ENCODE results near the gene IFNAR2.

DNA sequence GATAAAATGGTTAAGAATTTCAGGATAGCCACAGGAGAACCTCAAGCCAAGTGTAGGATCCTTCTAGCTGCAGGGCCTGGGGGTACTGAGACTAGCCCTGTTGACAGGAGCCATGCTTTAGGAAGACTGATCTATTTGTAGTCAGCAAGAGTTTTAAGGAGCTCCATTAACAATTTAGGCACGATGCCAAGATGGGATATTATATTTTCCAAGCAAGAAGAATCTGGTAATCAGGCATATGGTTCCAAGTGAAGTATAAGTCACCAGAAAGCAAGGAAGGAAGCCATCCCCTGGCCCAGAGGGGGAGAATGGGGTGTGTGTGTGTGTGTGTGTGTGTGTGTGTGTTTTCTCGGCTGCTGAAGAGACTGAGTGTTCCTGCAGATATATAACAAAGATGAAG, 7.0 kb downstream of the IFNAR2 start:
- no peak for TF ChIP-seq CTCF (IDR thresholded peaks at IDR 0.05; ENCODE audit: poor library complexity)
- no peak for TF ChIP-seq EZH2phosphoT487 (IDR thresholded peaks at IDR 0.05; ENCODE audit: low read depth, severe bottlenecking, unreplicated experiment)

All from hepatocyte (in vitro differentiated cells).